Activated CD8-positive, alpha-beta T cell treated with anti-CD3 and anti-CD28 coated beads for 36 hours (primary cell): ENCODE results near the gene ICOSLG. TPM values are rescaled to one million over a fixed set of nuclear protein-coding genes. Genes with fewer than 3 reads are reported as not detected.
A peak's percentile ranks its signal among the peaks of the same experiment; 100 is the strongest.
"Not testable (repeated sequence)": the region's sequence is repeated elsewhere in the genome, so short reads cannot be mapped to it uniquely, and the experiment has no call there.

Experiments
- ATAC-seq: fragments of 200-7000 bp; cut with Tn5 transposase; one replicate; pipeline ENCODE4 v1.10.0; 2021; ENCODE audit warnings: mild to moderate bottlenecking, moderate library complexity
- CTCF ChIA-PET: fragments of 350-600 bp; sonication (Branson Sonifier 250); formaldehyde crosslinking; loops from one replicate; lab custom pipeline; 2021; ENCODE audit warnings: antibody characterized with exemption; lab: Charles Lee
- POLR2A ChIA-PET: fragments of 350-600 bp; sonication (Branson Sonifier 250); formaldehyde crosslinking; loops from one replicate; lab custom pipeline; 2021; ENCODE audit warnings: antibody characterized with exemption; lab: Charles Lee
- DNase-seq: peaks from one replicate; pipeline ENCODE4 v3.0.0-alpha.2; 2020
- H3K27ac Mint-ChIP-seq: one replicate; pipeline ENCODE4 v1.8.0; 2021; ENCODE audit warnings: mild to moderate bottlenecking, mixed read lengths
- H3K27me3 Mint-ChIP-seq: one replicate; pipeline ENCODE4 v1.8.0; 2021; ENCODE audit warnings: mixed read lengths
- H3K36me3 Mint-ChIP-seq: one replicate; pipeline ENCODE4 v1.8.0; 2021; ENCODE audit warnings: low read depth, mixed read lengths
- H3K4me1 Mint-ChIP-seq: one replicate; pipeline ENCODE4 v1.8.0; 2021; ENCODE audit warnings: low read depth, mixed read lengths
- H3K4me3 Mint-ChIP-seq: one replicate; pipeline ENCODE4 v1.8.0; 2021; ENCODE audit warnings: mild to moderate bottlenecking, moderate library complexity, mixed read lengths
- H3K9me3 Mint-ChIP-seq: one replicate; pipeline ENCODE4 v1.8.0; 2021; ENCODE audit warnings: mixed read lengths
- CTCF ChIP-seq: fragments of 200-600 bp; IDR thresholded peaks from one replicate; pipeline ENCODE4 v1.8.0; 2022; ENCODE audit warnings: antibody characterized with exemption, mild to moderate bottlenecking
- intact Hi-C: fragments of 100-400 bp; cut with micrococcal nuclease; formaldehyde crosslinking; loops from one replicate; pipeline ENCODE4 v1.10.0; 2022
- total RNA-seq, 2 experiments: library from RNA; stranded (reverse); gene quantifications; one replicate each; pipeline ENCODE4 v1.2.3, GENCODE V29; 2021

Gene ICOSLG, protein sequence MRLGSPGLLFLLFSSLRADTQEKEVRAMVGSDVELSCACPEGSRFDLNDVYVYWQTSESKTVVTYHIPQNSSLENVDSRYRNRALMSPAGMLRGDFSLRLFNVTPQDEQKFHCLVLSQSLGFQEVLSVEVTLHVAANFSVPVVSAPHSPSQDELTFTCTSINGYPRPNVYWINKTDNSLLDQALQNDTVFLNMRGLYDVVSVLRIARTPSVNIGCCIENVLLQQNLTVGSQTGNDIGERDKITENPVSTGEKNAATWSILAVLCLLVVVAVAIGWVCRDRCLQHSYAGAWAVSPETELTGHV
- 1 to 10 TPM; 5.4 to 5.9 TPM for total RNA-seq

- H3K27me3 Mint-ChIP-seq, H3K4me3 Mint-ChIP-seq, H3K4me1 Mint-ChIP-seq, CTCF ChIA-PET, H3K9me3 Mint-ChIP-seq, H3K27ac Mint-ChIP-seq, intact Hi-C loops, H3K36me3 Mint-ChIP-seq, POLR2A ChIA-PET, DNase-seq: not testable (repeated sequence)
- peak; percentile 54 for ATAC-seq
Observed at GRCh38 chr21:44240842-44241241, at the start of gene ICOSLG. TSS of gene ICOSLG (minus strand) at chr21:44240943. CDS start at chr21:44240817, 126 bp downstream.

GRCh38 chr21:44289381-44290010, 48.8 kb upstream of the ICOSLG start:
- ChIA-PET CTCF (no interaction called here), POLR2A (no interaction called here)
- DNase-seq (no peak), ATAC-seq (no peak)
- no peaks in the 10 kb centered on the region for H3K36me3 Mint-ChIP-seq
- no peak for TF ChIP-seq CTCF
- intact Hi-C loops, result no loop called here
- no peaks in the 10 kb centered on the region for H3K9me3 Mint-ChIP-seq
- no peak overlapping the region for H3K27ac Mint-ChIP-seq
- H3K27me3 Mint-ChIP-seq, result no peaks in the 10 kb centered on the region
- H3K4me3 Mint-ChIP-seq, result no peak overlapping the region
- no peaks in the 10 kb centered on the region for H3K4me1 Mint-ChIP-seq

- H3K36me3 Mint-ChIP-seq, result no peaks in the 10 kb centered on the region
- intact Hi-C loops, result no loop called here
- no peak overlapping the region for H3K4me3 Mint-ChIP-seq
- ChIA-PET POLR2A (no interaction called here), CTCF (interaction anchor here (0.9 kb wide), 1 partner anchor 10 kb away, joined by 3 read pairs; no protein-coding TSS in a partner anchor)
- no peak for ATAC-seq
- TF ChIP-seq CTCF, result no peak
- no peak overlapping the region for H3K27ac Mint-ChIP-seq
- DNase-seq, result no peak
- H3K4me1 Mint-ChIP-seq, result no peaks in the 10 kb centered on the region
- no peaks in the 10 kb centered on the region for H3K9me3 Mint-ChIP-seq
- no peaks in the 10 kb centered on the region for H3K27me3 Mint-ChIP-seq
Observed at GRCh38 chr21:44288251-44289110, 47.7 kb upstream of the ICOSLG start.

DNA sequence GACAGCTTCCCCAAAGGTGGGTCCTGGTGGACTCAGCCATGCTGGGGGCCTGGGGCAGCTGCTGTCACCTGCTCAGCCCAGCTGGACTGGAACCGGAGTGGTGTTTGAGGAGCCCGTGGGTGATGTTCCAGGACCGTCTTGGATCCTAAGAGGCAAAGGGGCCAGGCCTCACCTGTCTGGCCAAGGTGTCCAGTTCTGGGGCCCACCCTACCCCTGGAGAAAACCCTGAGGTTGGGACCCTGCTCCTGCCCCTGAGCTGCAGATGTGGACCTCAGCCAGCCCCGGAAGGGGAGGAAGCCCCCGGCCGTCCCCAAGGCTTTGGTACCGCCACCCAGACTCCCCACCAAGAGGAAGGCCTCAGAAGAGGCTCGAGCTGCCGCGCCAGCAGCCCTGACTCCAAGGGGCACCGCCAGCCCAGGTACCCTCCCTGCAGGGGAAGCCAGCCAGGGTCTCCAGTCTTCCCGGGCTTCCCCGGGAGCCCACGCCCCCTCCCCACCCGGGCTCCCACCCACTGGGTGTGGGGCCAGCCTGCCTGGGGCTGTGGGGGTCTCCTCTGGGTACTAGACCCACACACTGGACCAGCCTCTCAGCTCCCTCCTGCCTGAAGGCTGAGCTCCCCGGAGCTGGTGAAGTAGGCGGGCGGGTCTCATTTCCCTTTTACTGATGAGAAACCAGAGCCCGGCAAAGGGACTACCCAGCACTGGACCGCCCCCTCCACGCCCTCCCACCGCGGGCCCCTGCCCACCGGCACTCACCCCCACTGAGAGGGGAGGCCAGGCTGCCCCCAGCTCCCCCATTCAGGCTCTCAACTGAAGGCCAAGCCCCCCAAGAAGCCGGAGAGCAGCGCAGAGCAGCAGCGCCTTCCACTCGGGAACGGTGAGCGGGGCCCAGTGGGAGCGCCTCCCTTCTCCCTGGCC, 46.2 kb upstream of the ICOSLG start:
- Mint-ChIP-seq H3K9me3 (no peaks in the 10 kb centered on the region), H3K4me3 (no peak overlapping the region), H3K4me1 (no peaks in the 10 kb centered on the region), H3K27me3 (no peaks in the 10 kb centered on the region), H3K36me3 (no peaks in the 10 kb centered on the region), H3K27ac (no peak overlapping the region)
- intact Hi-C loops, result no loop called here
- CTCF ChIA-PET, result interaction anchor here (0.9 to 1.2 kb wide), 2 partner anchors 11 kb away, joined by 3 to 7 read pairs; no protein-coding TSS in a partner anchor
- no peak for DNase-seq
- POLR2A ChIA-PET, result no interaction called here
- TF ChIP-seq CTCF, result no peak
- no peak for ATAC-seq
